H9 (cell line): ENCODE data around the gene POU2F2. TPM values are rescaled to one million over a fixed set of nuclear protein-coding genes. Genes with fewer than 3 reads are reported as not detected.

Experiments
- DNase-seq: peaks from one replicate; pipeline ENCODE4 v3.0.0-alpha.2; 2017
- H2AFZ ChIP-seq: one replicate; pipeline ENCODE4 v1.6.1; 2013; ENCODE audit warnings: mild to moderate bottlenecking, low read length, control low read depth, moderate library complexity
- H2AK5ac ChIP-seq: 2 replicates; pipeline ENCODE4 v1.6.1; 2013; ENCODE audit warnings: low read length, control low read depth, mixed read lengths; ENCODE audit not compliant: insufficient read length
- H2BK120ac ChIP-seq: one replicate; pipeline ENCODE4 v1.6.1; 2013; ENCODE audit warnings: low read depth, mild to moderate bottlenecking, low read length, control low read depth, inconsistent platforms; ENCODE audit not compliant: poor library complexity, severe bottlenecking
- H2BK12ac ChIP-seq: 2 replicates; pipeline ENCODE4 v1.6.1; 2013; ENCODE audit warnings: low read length, control low read depth, mixed read lengths, low read depth; ENCODE audit not compliant: insufficient read length
- H2BK15ac ChIP-seq: 2 replicates; pipeline ENCODE4 v1.6.1; 2013; ENCODE audit warnings: low read depth, low read length, control low read depth
- H2BK20ac ChIP-seq: one replicate; pipeline ENCODE4 v1.6.1; 2013; ENCODE audit warnings: low read depth, mild to moderate bottlenecking, low read length, control low read depth, inconsistent platforms; ENCODE audit not compliant: poor library complexity, severe bottlenecking
- H2BK5ac ChIP-seq: 2 replicates; pipeline ENCODE4 v1.6.1; 2013; ENCODE audit warnings: low read length, control low read depth, mixed read lengths; ENCODE audit not compliant: insufficient read length
- H3K14ac ChIP-seq: 2 replicates; pipeline ENCODE4 v1.6.1; 2013; ENCODE audit warnings: low read length, control low read depth; ENCODE audit not compliant: insufficient read depth
- H3K18ac ChIP-seq: 2 replicates; pipeline ENCODE4 v1.6.1; 2013; ENCODE audit warnings: low read depth, mild to moderate bottlenecking, mixed read lengths, low read length, control low read depth; ENCODE audit not compliant: insufficient read length
- H3K23ac ChIP-seq: 2 replicates; pipeline ENCODE4 v1.6.1; 2013; ENCODE audit warnings: low read length, control low read depth, mixed read lengths, low read depth; ENCODE audit not compliant: insufficient read length
- H3K23me2 ChIP-seq: 2 replicates; pipeline ENCODE4 v1.6.1; 2013; ENCODE audit warnings: low read depth, mild to moderate bottlenecking, mixed read lengths, low read length, control low read depth; ENCODE audit not compliant: insufficient read length, poor library complexity, severe bottlenecking
- H3K27ac ChIP-seq: 2 replicates; pipeline ENCODE4 v1.5.1; 2013; ENCODE audit warnings: low read length, control low read depth, mixed read lengths, low read depth; ENCODE audit not compliant: insufficient read length
- H3K27me3 ChIP-seq: 2 replicates; pipeline ENCODE4 v1.6.1; 2013; ENCODE audit warnings: low read length, control low read depth, inconsistent platforms; ENCODE audit not compliant: insufficient read depth
- H3K4ac ChIP-seq: 2 replicates; pipeline ENCODE4 v1.6.1; 2013; ENCODE audit warnings: low read depth, mild to moderate bottlenecking, control low read depth, inconsistent platforms, low read length, moderate library complexity
- H3K4me1 ChIP-seq: 2 replicates; pipeline ENCODE4 v1.6.1; 2013; ENCODE audit warnings: low read length, control low read depth, inconsistent platforms; ENCODE audit not compliant: insufficient read depth
- H3K4me2 ChIP-seq: 2 replicates; pipeline ENCODE4 v1.6.1; 2013; ENCODE audit warnings: low read length, control low read depth, mixed read lengths; ENCODE audit not compliant: insufficient read length, insufficient read depth
- H3K56ac ChIP-seq: 2 replicates; pipeline ENCODE4 v1.6.1; 2013; ENCODE audit warnings: low read depth, mild to moderate bottlenecking, mixed read lengths, low read length, control low read depth; ENCODE audit not compliant: insufficient read length
- H3K79me1 ChIP-seq: 2 replicates; pipeline ENCODE4 v1.6.1; 2013; ENCODE audit warnings: low read depth, mild to moderate bottlenecking, moderate library complexity, low read length, control low read depth, inconsistent platforms; ENCODE audit not compliant: insufficient read depth, poor library complexity, severe bottlenecking
- H3K79me2 ChIP-seq: 2 replicates; pipeline ENCODE4 v1.6.1; 2013; ENCODE audit warnings: low read length, control low read depth, inconsistent platforms; ENCODE audit not compliant: insufficient read depth
- H3K9ac ChIP-seq: 2 replicates; pipeline ENCODE4 v1.6.1; 2013; ENCODE audit warnings: low read length, control low read depth, mixed read lengths; ENCODE audit not compliant: insufficient read length; ENCODE audit errors: extremely low read depth
- H3K9me3 ChIP-seq: one replicate; pipeline ENCODE4 v1.6.1; 2013; ENCODE audit warnings: low read depth, low read length, inconsistent platforms; ENCODE audit not compliant: control insufficient read depth
- H3T11ph ChIP-seq: one replicate; pipeline ENCODE4 v1.6.1; 2013; ENCODE audit warnings: mild to moderate bottlenecking, low read length, control low read depth, inconsistent platforms
- H4K20me1 ChIP-seq: one replicate; pipeline ENCODE4 v1.6.1; 2013; ENCODE audit not compliant: control insufficient read depth, insufficient read length, insufficient read depth
- H4K5ac ChIP-seq: 2 replicates; pipeline ENCODE4 v1.6.1; 2013; ENCODE audit warnings: low read depth, mild to moderate bottlenecking, mixed read lengths, low read length, control low read depth; ENCODE audit not compliant: insufficient read length
- H4K8ac ChIP-seq: replicated peaks from 2 replicates; pipeline ENCODE4 v1.6.1; 2013; ENCODE audit warnings: low read length, control low read depth, mixed read lengths, low read depth; ENCODE audit not compliant: insufficient read length
- H4K91ac ChIP-seq: 2 replicates; pipeline ENCODE4 v1.6.1; 2013; ENCODE audit warnings: low read depth, mild to moderate bottlenecking, moderate library complexity, mixed read lengths, low read length, control low read depth; ENCODE audit not compliant: insufficient read length
- H3K27ac Mint-ChIP-seq, 3 experiments: 2 replicates in 2 of 3; 3 replicates in 1 of 3; pipeline ENCODE4 v1.8.0; 2020 to 2021; ENCODE audit warnings: mixed read lengths in 3 of 3, mild to moderate bottlenecking in 1 of 3, moderate library complexity in 1 of 3
- H3K27me3 Mint-ChIP-seq: 2 replicates; pipeline ENCODE4 v1.8.0; 2021; ENCODE audit warnings: low read depth, mild to moderate bottlenecking, moderate library complexity, mixed read lengths
- H3K36me3 Mint-ChIP-seq, 3 experiments: 2 replicates in 2 of 3; 3 replicates in 1 of 3; pipeline ENCODE4 v1.8.0; 2020 to 2021; ENCODE audit warnings: low read depth in 3 of 3, mixed read lengths in 3 of 3; ENCODE audit not compliant: insufficient read depth in 1 of 3
- H3K4me1 Mint-ChIP-seq, 2 experiments: 2 replicates each; pipeline ENCODE4 v1.8.0; 2020; ENCODE audit warnings: mixed read lengths in 2 of 2
- H3K4me3 Mint-ChIP-seq, 2 experiments: 2 replicates in 1 of 2; 3 replicates in 1 of 2; pipeline ENCODE4 v1.8.0; 2020 to 2021; ENCODE audit warnings: mild to moderate bottlenecking in 2 of 2, mixed read lengths in 2 of 2, moderate library complexity in 1 of 2
- H3K9me3 Mint-ChIP-seq, 2 experiments: 2 replicates in 1 of 2; 3 replicates in 1 of 2; pipeline ENCODE4 v1.8.0; 2020; ENCODE audit warnings: mild to moderate bottlenecking in 2 of 2, mixed read lengths in 2 of 2, moderate library complexity in 1 of 2
- CTCF ChIP-seq: fragments of 200-600 bp; sonication (generic); conservative IDR thresholded peaks from 3 replicates; pipeline ENCODE4 v1.8.0; 2021; ENCODE audit warnings: antibody characterized with exemption, mild to moderate bottlenecking
- WGBS: extraction: QIAGEN DNeasy Blood & Tissue Kit; methylation state at CpG from one replicate; pipeline ENCODE4 v1.1.7; 2013; ENCODE audit warnings: missing lambda C conversion rate, low lambda C conversion rate, mixed read lengths; ENCODE audit not compliant: insufficient read length; ENCODE audit errors: extremely low coverage; 5-methylcytosine and 5-hydroxymethylcytosine counted together
- total RNA-seq: library from RNA; stranded (reverse); gene quantifications from 2 replicates; pipeline ENCODE4 v1.2.1, GENCODE V29; 2021

The POU2F2 gene
- total RNA-seq, 1 experiment from 2014 or later, result 2.9 TPM

GRCh38 chr19:42048992-42049391 is 83.3 kb downstream of the POU2F2 start:
- Histone ChIP-seq H2BK5ac (no peak overlapping the region), H4K5ac (no peak overlapping the region), H3K23me2 (no peaks in the 10 kb centered on the region), H3K27me3 (no peaks in the 10 kb centered on the region), H3K4me2 (no peak overlapping the region), H3K18ac (no peak overlapping the region), H3K9me3 (no peaks in the 10 kb centered on the region), H3K79me1 (no peaks in the 10 kb centered on the region), H4K8ac (no peak overlapping the region), H3K27ac (no peak overlapping the region), H2AFZ (no peak overlapping the region), H2BK120ac (no peak overlapping the region), H3K56ac (no peak overlapping the region), H3K14ac (no peak overlapping the region), H4K91ac (no peak overlapping the region), H2AK5ac (no peak overlapping the region), H2BK20ac (no peak overlapping the region), H2BK12ac (no peak overlapping the region), H3K23ac (no peak overlapping the region), H4K20me1 (peaks cover 2% of the 10 kb centered on the region), H3K4me1 (no peaks in the 10 kb centered on the region), H2BK15ac (no peak overlapping the region), H3K9ac (no peak overlapping the region), H3K79me2 (no peaks in the 10 kb centered on the region), H3T11ph (no peak overlapping the region), H3K4ac (no peak overlapping the region)
- no peaks in the 10 kb centered on the region for H3K9me3 Mint-ChIP-seq
- no peak for TF ChIP-seq CTCF
- H3K27ac Mint-ChIP-seq, result no peak overlapping the region; a peak in 1 of 7 replicates
- H3K4me3 Mint-ChIP-seq, result no peak overlapping the region
- no peaks in the 10 kb centered on the region for H3K27me3 Mint-ChIP-seq
- H3K4me1 Mint-ChIP-seq, result no peaks in the 10 kb centered on the region
- no peak for DNase-seq
- peaks cover 14 to 67% (median 62%) of the 10 kb centered on the region in 3 experiments; a peak in 6 of 7 replicates for H3K36me3 Mint-ChIP-seq
- WGBS, result no CpG with 5 or more reads among the region's 4 CpGs
